ENCODE results near the gene F12. TPM values are rescaled to one million over a fixed set of nuclear protein-coding genes. Genes with fewer than 3 reads are reported as not detected.

The F12 gene
- total and polyA plus RNA-seq, 2 donors (not counting 3 experiments of a cell fraction or from before 2014, with no cell fraction given): 1.00 to 1.4 TPM

GRCh38 chr5:177403792-177404640 lies 5.3 kb downstream of the F12 start:
- BruUV-seq (replicated peaks): no TSS peak
- CTCF ChIA-PET: interaction anchor here (0.6 to 7.1 kb wide), 40 partner anchors 9 to 294 kb away, joined by 3 to 288 read pairs (median 7); partner anchors contain the start of genes DDX41, GRK6, LMAN2 and PDLIM7
- intact Hi-C loops (cut with micrococcal nuclease) (loop anchor here (1.0 to 2.0 kb wide), 4 partner anchors 22 to 97 kb away; partner anchors contain the start of gene GRK6), dilution Hi-C loops (cut with MboI; ENCODE audit: extremely low pct_ligation_motif_present, low sequenced_read_pairs) (no loop called here)
- Histone ChIP-seq H4K20me1 (replicated peaks; ENCODE audit: control insufficient read depth, extremely low read depth, insufficient read depth, low read length) (no peaks in the 10 kb centered on the region), H3K9me1 (replicated peaks; ENCODE audit: control insufficient read depth, extremely low read depth, insufficient read depth, low read length) (no peaks in the 10 kb centered on the region), H2AFZ (ENCODE audit: low read depth, low read length) (peak overlapping the region; percentile 97), H3K36me3 (ENCODE audit: control insufficient read depth in 2 of 2, extremely low read depth in 1 of 2, insufficient read depth in 2 of 2, low read length in 2 of 2) (no peaks in the 10 kb centered on the region), H3K4me2 (ENCODE audit: insufficient read depth, low read length) (peak overlapping the region; percentile 67), H3K4me3 (replicated peaks in 1 of 3; ENCODE audit: insufficient read depth in 1 of 3, low read depth in 1 of 3, low read length in 3 of 3) (peak overlapping the region; percentile 27 to 42 (median 34)), H3K27me3 (ENCODE audit: control insufficient read depth in 2 of 2, insufficient read depth in 2 of 2, low read length in 2 of 2) (peaks cover 34 to 39% of the 10 kb centered on the region in 2 experiments), H3K79me2 (ENCODE audit: control insufficient read depth, insufficient read depth, low read length) (no peaks in the 10 kb centered on the region), H3K9me3 (replicated peaks; ENCODE audit: control insufficient read depth, insufficient read depth, low read length) (no peaks in the 10 kb centered on the region), H3K27ac (ENCODE audit: insufficient read depth, low read depth, low read length) (no peak overlapping the region), H3K9ac (replicated peaks; ENCODE audit: extremely low read depth, insufficient read depth, low read length) (no peak overlapping the region), H3K4me1 (ENCODE audit: control insufficient read depth, extremely low read depth, insufficient read depth, low read length) (peaks cover 23% of the 10 kb centered on the region)
- POLR2A ChIA-PET: interaction anchor here (0.5 to 1.8 kb wide), 5 partner anchors 22 to 93 kb away, joined by 4 to 7 read pairs (median 7); partner anchors contain the start of genes GRK6 and PDLIM7
- DNase-seq (ENCODE audit: low read depth, low spot score): peak; percentile 73
- FAIRE-seq: peak; percentile 56
- TF ChIP-seq MYC (IDR thresholded peaks at IDR 0.05; ENCODE audit: low read depth, low read length) (peak; percentile 12), FOS (IDR thresholded peaks at IDR 0.05; ENCODE audit: borderline replicate concordance, insufficient read depth, low read length) (no peak), JUN (IDR thresholded peaks at IDR 0.05; ENCODE audit: borderline replicate concordance, insufficient read depth, insufficient read length, low read depth) (no peak), EZH2 (IDR thresholded peaks at IDR 0.05; ENCODE audit: borderline replicate concordance, low read depth, low read length, severe bottlenecking) (no peak), POLR2AphosphoS5 (IDR thresholded peaks at IDR 0.05; ENCODE audit: insufficient read depth, low read depth, low read length) (peak; percentile 74), GATA2 (IDR thresholded peaks at IDR 0.05; ENCODE audit: insufficient read depth, insufficient read length, low read depth, low read length) (no peak), POLR2A (IDR thresholded peaks at IDR 0.05; ENCODE audit: low read depth, low read length) (peak; percentile 41)
- TF ChIP-seq, protein P1, sequence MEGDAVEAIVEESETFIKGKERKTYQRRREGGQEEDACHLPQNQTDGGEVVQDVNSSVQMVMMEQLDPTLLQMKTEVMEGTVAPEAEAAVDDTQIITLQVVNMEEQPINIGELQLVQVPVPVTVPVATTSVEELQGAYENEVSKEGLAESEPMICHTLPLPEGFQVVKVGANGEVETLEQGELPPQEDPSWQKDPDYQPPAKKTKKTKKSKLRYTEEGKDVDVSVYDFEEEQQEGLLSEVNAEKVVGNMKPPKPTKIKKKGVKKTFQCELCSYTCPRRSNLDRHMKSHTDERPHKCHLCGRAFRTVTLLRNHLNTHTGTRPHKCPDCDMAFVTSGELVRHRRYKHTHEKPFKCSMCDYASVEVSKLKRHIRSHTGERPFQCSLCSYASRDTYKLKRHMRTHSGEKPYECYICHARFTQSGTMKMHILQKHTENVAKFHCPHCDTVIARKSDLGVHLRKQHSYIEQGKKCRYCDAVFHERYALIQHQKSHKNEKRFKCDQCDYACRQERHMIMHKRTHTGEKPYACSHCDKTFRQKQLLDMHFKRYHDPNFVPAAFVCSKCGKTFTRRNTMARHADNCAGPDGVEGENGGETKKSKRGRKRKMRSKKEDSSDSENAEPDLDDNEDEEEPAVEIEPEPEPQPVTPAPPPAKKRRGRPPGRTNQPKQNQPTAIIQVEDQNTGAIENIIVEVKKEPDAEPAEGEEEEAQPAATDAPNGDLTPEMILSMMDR (IDR thresholded peaks at IDR 0.05; ENCODE audit: extremely low read depth in 1 of 2, insufficient read depth in 1 of 2, low read depth in 1 of 2, low read length in 2 of 2): peak; percentile 81 to 87
- TF ChIP-seq, protein P2, sequence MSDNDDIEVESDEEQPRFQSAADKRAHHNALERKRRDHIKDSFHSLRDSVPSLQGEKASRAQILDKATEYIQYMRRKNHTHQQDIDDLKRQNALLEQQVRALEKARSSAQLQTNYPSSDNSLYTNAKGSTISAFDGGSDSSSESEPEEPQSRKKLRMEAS (IDR thresholded peaks at IDR 0.05; ENCODE audit: insufficient read depth, insufficient read length): peak; percentile 43
